Measurements from ENCODE around the gene HAGHL.

DNA sequence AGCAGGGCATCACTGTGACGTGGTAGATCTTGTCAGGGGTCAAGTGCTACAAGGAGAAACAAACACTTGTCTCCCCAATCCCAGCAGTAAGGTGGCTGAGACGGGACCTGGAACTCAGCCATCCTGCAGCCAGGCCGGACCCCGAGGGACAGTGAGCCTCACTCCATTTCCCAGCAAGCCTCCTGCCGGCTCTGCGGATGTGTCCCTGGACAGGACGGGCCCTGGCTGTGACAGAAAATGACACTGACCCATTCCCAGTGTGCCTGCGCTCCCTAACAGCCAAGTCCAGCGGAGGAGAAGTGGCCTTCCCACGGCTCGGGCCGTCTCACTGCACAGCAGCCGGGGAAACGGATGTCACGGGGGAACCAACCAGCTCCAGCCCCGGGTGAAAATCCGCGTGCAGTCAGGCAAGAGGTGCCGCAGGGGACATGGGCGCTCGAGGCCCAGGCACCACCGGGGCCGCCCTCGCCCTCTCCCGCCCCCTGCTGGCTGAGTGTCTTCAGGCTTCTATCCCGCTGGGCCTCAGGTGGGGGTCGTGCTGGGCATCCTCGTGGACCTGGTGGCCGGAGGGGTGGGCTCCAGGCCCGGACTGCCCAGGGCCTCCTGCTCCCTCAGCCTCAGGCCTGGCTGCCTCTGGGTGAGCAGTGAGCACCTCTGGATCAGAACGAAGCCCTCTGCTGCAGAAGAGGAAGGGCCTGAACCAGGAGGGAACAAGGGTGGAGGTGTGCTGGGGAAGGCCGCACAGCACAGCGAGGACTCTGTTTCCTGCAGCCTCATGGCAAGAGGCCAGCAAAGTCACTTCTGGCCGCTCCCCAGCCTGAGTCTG is 6.7 kb downstream of the HAGHL start:
- no peak for TF ChIP-seq EZH2 (IDR thresholded peaks at IDR 0.05; ENCODE audit: low read length, missing control alignments)
- TF ChIP-seq, protein P1, sequence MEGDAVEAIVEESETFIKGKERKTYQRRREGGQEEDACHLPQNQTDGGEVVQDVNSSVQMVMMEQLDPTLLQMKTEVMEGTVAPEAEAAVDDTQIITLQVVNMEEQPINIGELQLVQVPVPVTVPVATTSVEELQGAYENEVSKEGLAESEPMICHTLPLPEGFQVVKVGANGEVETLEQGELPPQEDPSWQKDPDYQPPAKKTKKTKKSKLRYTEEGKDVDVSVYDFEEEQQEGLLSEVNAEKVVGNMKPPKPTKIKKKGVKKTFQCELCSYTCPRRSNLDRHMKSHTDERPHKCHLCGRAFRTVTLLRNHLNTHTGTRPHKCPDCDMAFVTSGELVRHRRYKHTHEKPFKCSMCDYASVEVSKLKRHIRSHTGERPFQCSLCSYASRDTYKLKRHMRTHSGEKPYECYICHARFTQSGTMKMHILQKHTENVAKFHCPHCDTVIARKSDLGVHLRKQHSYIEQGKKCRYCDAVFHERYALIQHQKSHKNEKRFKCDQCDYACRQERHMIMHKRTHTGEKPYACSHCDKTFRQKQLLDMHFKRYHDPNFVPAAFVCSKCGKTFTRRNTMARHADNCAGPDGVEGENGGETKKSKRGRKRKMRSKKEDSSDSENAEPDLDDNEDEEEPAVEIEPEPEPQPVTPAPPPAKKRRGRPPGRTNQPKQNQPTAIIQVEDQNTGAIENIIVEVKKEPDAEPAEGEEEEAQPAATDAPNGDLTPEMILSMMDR (conservative IDR thresholded peaks at IDR 0.05 in 1 of 2, IDR thresholded peaks at IDR 0.05 in 1 of 2; ENCODE audit: low read depth in 1 of 2, low read length in 2 of 2), result peak; percentile 21 to 35

Measured in fibroblast of lung (primary cell).